Neural cell (in vitro differentiated cells): ENCODE results near the gene KIRREL3. TPM values are rescaled to one million over a fixed set of nuclear protein-coding genes. Genes with fewer than 3 reads are reported as not detected.
A peak's percentile ranks its signal among the peaks of the same experiment; 100 is the strongest.

Experiments
- H2AFZ ChIP-seq: fragments of 200-600, 300-800 bp; sonication (generic), shearing (Covaris generic); 2 replicates; pipeline ENCODE4 v1.6.0; 2014; ENCODE audit warnings: low read depth, mild to moderate bottlenecking, antibody characterized with exemption, low read length, moderate library complexity
- H3F3A ChIP-seq: fragments of 200-600 bp; shearing (Covaris generic); 2 replicates; pipeline ENCODE4 v1.6.1; 2016; ENCODE audit warnings: mild to moderate bottlenecking, moderate library complexity, mixed read lengths, antibody characterized with exemption, low read length; ENCODE audit not compliant: insufficient read depth, poor library complexity, severe bottlenecking
- H3K27ac ChIP-seq: fragments of 200-600, 300-800 bp; sonication (generic), shearing (Covaris generic); 2 replicates; pipeline ENCODE4 v1.5.1; 2014; ENCODE audit warnings: mild to moderate bottlenecking, low read length, moderate library complexity
- H3K27me3 ChIP-seq: fragments of 300-800, 200-600 bp; sonication (generic), shearing (Covaris generic); 2 replicates; pipeline ENCODE4 v1.6.0; 2014; ENCODE audit warnings: mild to moderate bottlenecking, low read depth, low read length, moderate library complexity; ENCODE audit not compliant: insufficient read depth
- H3K36me3 ChIP-seq: fragments of 300-800, 200-600 bp; sonication (generic), shearing (Covaris generic); 2 replicates; pipeline ENCODE4 v1.5.1; 2014; ENCODE audit warnings: mild to moderate bottlenecking, antibody characterized with exemption, low read length, moderate library complexity; ENCODE audit not compliant: insufficient read depth
- H3K4me2 ChIP-seq: fragments of 300-800, 200-600 bp; sonication (generic), shearing (Covaris generic); 2 replicates; pipeline ENCODE4 v1.6.0; 2014; ENCODE audit warnings: mild to moderate bottlenecking, low read length
- H3K4me3 ChIP-seq: fragments of 300-800, 200-600 bp; sonication (generic), shearing (Covaris generic); 2 replicates; pipeline ENCODE4 v1.5.1; 2014; ENCODE audit warnings: mild to moderate bottlenecking, low read length, moderate library complexity
- H3K79me2 ChIP-seq: fragments of 200-600 bp; shearing (Covaris generic); replicated peaks from 2 replicates; pipeline ENCODE4 v1.6.0; 2014; ENCODE audit warnings: mild to moderate bottlenecking, low read length, moderate library complexity; ENCODE audit not compliant: insufficient read depth
- H3K9ac ChIP-seq: fragments of 300-800, 200-600 bp; sonication (generic), shearing (Covaris generic); 2 replicates; pipeline ENCODE4 v1.6.1; 2016; ENCODE audit warnings: mild to moderate bottlenecking, low read length, mixed read lengths
- H3K9me2 ChIP-seq: fragments of 200-600 bp; shearing (Covaris generic); 2 replicates; pipeline ENCODE4 v1.6.1; 2016; ENCODE audit warnings: mild to moderate bottlenecking, low read length, mixed read lengths; ENCODE audit not compliant: insufficient read depth
- H3K9me3 ChIP-seq: fragments of 200-600, 300-800 bp; sonication (generic), shearing (Covaris generic); 2 replicates; pipeline ENCODE4 v1.6.1; 2016; ENCODE audit warnings: mild to moderate bottlenecking, mixed run types, low read length, moderate library complexity, mixed read lengths
- H4K20me1 ChIP-seq: fragments of 200-600 bp; shearing (Covaris generic); 2 replicates; pipeline ENCODE4 v1.6.1; 2016; ENCODE audit warnings: mild to moderate bottlenecking, mixed run types; ENCODE audit not compliant: insufficient read depth
- EP300 ChIP-seq: fragments of 450-650 bp; conservative IDR thresholded peaks from 2 replicates; pipeline ENCODE4 v1.6.1; 2014; ENCODE audit warnings: antibody characterized with exemption, mild to moderate bottlenecking, moderate library complexity; ENCODE audit not compliant: poor library complexity, severe bottlenecking
- EZH2 ChIP-seq: fragments of 200-600, 300-800 bp; shearing (Covaris generic), sonication (generic); IDR thresholded peaks from 2 replicates; pipeline ENCODE4 v1.6.1; 2014; ENCODE audit warnings: antibody characterized with exemption, low read length, borderline replicate concordance, mild to moderate bottlenecking; ENCODE audit not compliant: insufficient read depth, poor library complexity, severe bottlenecking
- MXI1 ChIP-seq: fragments of 450-650 bp; conservative IDR thresholded peaks from 2 replicates; pipeline ENCODE4 v1.6.1; 2014; ENCODE audit warnings: antibody characterized with exemption, mild to moderate bottlenecking; ENCODE audit not compliant: poor library complexity, severe bottlenecking
- POLR2AphosphoS5 ChIP-seq: IDR thresholded peaks from 2 replicates; pipeline ENCODE4 v1.6.1; 2012
- RAD21 ChIP-seq: fragments of 450-650 bp; conservative IDR thresholded peaks from 2 replicates; pipeline ENCODE4 v1.6.1; 2014; ENCODE audit warnings: antibody characterized with exemption, mild to moderate bottlenecking, moderate library complexity
- REST ChIP-seq: IDR thresholded peaks from 2 replicates; pipeline ENCODE4 v1.6.1; 2012; ENCODE audit warnings: borderline replicate concordance
- SMC3 ChIP-seq: fragments of 450-650 bp; conservative IDR thresholded peaks from 2 replicates; pipeline ENCODE4 v1.6.1; 2014; ENCODE audit warnings: antibody characterized with exemption, mild to moderate bottlenecking, moderate library complexity; ENCODE audit not compliant: poor library complexity
- TAF1 ChIP-seq: IDR thresholded peaks from 2 replicates; pipeline ENCODE4 v1.6.1; 2012; ENCODE audit warnings: low read depth
- polyA plus RNA-seq: library from polyadenylated mRNA; depleted of rRNA; stranded (reverse); fragments of >200 nt; gene quantifications from 2 replicates; pipeline ENCODE4 v1.2.3, GENCODE V29; 2014
- TF ChIP-seq, protein P1 (sequence below): fragments of 450-650 bp; IDR thresholded peaks from 2 replicates; pipeline ENCODE4 v1.5.1; 2014; ENCODE audit warnings: antibody characterized with exemption, mild to moderate bottlenecking, moderate library complexity; ENCODE audit not compliant: poor library complexity, severe bottlenecking

KIRREL3 gene
- polyA plus RNA-seq, 1 donor from 2014 or later: 23.8 TPM

- no peak overlapping the region for H3K9ac ChIP-seq
- no peaks in the 10 kb centered on the region for H3K9me2 ChIP-seq
- no peaks in the 10 kb centered on the region for H3K79me2 ChIP-seq
- H3K4me3 ChIP-seq: no peak overlapping the region
- no peaks in the 10 kb centered on the region for H3F3A ChIP-seq
- no peak overlapping the region for H3K4me2 ChIP-seq
- H3K27me3 ChIP-seq: no peaks in the 10 kb centered on the region
- H4K20me1 ChIP-seq: no peaks in the 10 kb centered on the region
- no peak overlapping the region for H3K27ac ChIP-seq
- H3K9me3 ChIP-seq: no peaks in the 10 kb centered on the region
- no peak for TF ChIP-seq MXI1
- TF ChIP-seq POLR2AphosphoS5: no peak
- no peaks in the 10 kb centered on the region for H3K36me3 ChIP-seq
- no peak overlapping the region for H2AFZ ChIP-seq
These were observed 523.6 kb downstream of the KIRREL3 start for GRCh38 chr11:126476977-126477376.

DNA sequence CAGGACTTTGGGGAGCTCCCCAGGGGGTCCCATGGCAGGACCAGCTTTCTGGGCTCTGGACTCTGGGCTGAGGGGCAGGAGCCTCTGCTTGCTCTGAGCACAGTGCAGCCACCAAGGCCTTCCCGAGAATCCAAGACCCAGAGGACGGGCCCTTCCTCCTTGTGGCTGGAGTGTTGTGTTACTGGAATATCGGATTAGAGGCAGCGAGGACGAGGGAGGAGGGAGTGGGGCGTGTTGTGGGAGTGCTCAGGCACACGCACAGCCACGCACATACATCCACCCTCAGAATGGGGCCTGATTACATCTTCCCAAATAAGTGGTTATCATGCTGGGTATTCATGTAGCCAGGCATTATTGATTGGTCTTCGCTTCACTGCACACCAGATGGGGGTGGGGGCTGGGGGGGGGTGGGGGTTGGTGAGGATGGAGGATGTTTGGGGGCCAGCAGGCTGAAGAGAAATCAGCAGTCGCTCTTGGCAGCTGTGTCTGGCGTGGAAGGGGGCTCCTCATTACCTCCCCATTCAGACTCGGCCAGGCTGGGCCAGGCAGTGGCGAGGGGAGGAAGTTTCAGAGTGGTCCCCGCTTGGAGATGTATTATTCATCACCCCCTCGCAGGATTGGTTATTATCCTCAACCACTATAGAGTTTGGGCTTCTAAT, 524.2 kb downstream of the KIRREL3 start:
- H3K4me2 ChIP-seq: no peak overlapping the region
- no peak overlapping the region for H3K4me3 ChIP-seq
- H3K27ac ChIP-seq: no peak overlapping the region
- no peaks in the 10 kb centered on the region for H4K20me1 ChIP-seq
- H3K27me3 ChIP-seq: no peaks in the 10 kb centered on the region
- no peaks in the 10 kb centered on the region for H3K79me2 ChIP-seq
- TF ChIP-seq POLR2AphosphoS5 (peak; percentile 31), REST (no peak)
- no peaks in the 10 kb centered on the region for H3K9me3 ChIP-seq
- H3K36me3 ChIP-seq: no peaks in the 10 kb centered on the region
- H3F3A ChIP-seq: no peaks in the 10 kb centered on the region
- H3K9me2 ChIP-seq: no peaks in the 10 kb centered on the region
- no peak overlapping the region for H2AFZ ChIP-seq
- no peak overlapping the region for H3K9ac ChIP-seq

- H3K9me3 ChIP-seq: no peaks in the 10 kb centered on the region
- no peaks in the 10 kb centered on the region for H3K27me3 ChIP-seq
- TF ChIP-seq EP300 (no peak), TAF1 (no peak), EZH2 (no peak), POLR2AphosphoS5 (no peak), REST (no peak), MXI1 (no peak), RAD21 (no peak), SMC3 (no peak)
- TF ChIP-seq, protein P1, sequence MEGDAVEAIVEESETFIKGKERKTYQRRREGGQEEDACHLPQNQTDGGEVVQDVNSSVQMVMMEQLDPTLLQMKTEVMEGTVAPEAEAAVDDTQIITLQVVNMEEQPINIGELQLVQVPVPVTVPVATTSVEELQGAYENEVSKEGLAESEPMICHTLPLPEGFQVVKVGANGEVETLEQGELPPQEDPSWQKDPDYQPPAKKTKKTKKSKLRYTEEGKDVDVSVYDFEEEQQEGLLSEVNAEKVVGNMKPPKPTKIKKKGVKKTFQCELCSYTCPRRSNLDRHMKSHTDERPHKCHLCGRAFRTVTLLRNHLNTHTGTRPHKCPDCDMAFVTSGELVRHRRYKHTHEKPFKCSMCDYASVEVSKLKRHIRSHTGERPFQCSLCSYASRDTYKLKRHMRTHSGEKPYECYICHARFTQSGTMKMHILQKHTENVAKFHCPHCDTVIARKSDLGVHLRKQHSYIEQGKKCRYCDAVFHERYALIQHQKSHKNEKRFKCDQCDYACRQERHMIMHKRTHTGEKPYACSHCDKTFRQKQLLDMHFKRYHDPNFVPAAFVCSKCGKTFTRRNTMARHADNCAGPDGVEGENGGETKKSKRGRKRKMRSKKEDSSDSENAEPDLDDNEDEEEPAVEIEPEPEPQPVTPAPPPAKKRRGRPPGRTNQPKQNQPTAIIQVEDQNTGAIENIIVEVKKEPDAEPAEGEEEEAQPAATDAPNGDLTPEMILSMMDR: no peak
- H2AFZ ChIP-seq: no peak overlapping the region
- no peak overlapping the region for H3K27ac ChIP-seq
- no peak overlapping the region for H3K4me2 ChIP-seq
- no peaks in the 10 kb centered on the region for H3F3A ChIP-seq
- H4K20me1 ChIP-seq: no peaks in the 10 kb centered on the region
- H3K4me3 ChIP-seq: no peak overlapping the region
- H3K9me2 ChIP-seq: no peaks in the 10 kb centered on the region
- H3K36me3 ChIP-seq: no peaks in the 10 kb centered on the region
- no peaks in the 10 kb centered on the region for H3K79me2 ChIP-seq
- H3K9ac ChIP-seq: no peak overlapping the region
These were observed 525.3 kb downstream of the KIRREL3 start for GRCh38 chr11:126475014-126475991.
